Activated B cell treated with CpG ODN at 0.5 μM for 24 hours (primary cell): Measurements from ENCODE around the gene ENAH. TPM values are rescaled to one million over a fixed set of nuclear protein-coding genes. Genes with fewer than 3 reads are reported as not detected.

Source experiments
- ATAC-seq: fragments of 200-7000 bp; cut with Tn5 transposase; one replicate; pipeline ENCODE4 v1.10.0; 2021; ENCODE audit warnings: low read depth, mild to moderate bottlenecking, moderate library complexity
- CTCF ChIA-PET: fragments of 350-600 bp; sonication (Branson Sonifier 250); formaldehyde crosslinking; loops from one replicate; lab custom pipeline; 2021; ENCODE audit warnings: antibody characterized with exemption; lab: Charles Lee
- POLR2A ChIA-PET: fragments of 350-600 bp; sonication (Branson Sonifier 250); formaldehyde crosslinking; loops from one replicate; lab custom pipeline; 2021; ENCODE audit warnings: antibody characterized with exemption; lab: Charles Lee
- DNase-seq: peaks from one replicate; pipeline ENCODE4 v3.0.0; 2022
- H3K27ac Mint-ChIP-seq: one replicate; pipeline ENCODE4 v1.8.0; 2020; ENCODE audit warnings: mixed read lengths
- H3K27me3 Mint-ChIP-seq: one replicate; pipeline ENCODE4 v1.8.0; 2021; ENCODE audit warnings: mixed read lengths
- H3K36me3 Mint-ChIP-seq: one replicate; pipeline ENCODE4 v1.8.0; 2021; ENCODE audit warnings: low read depth, mixed read lengths
- H3K4me1 Mint-ChIP-seq: one replicate; pipeline ENCODE4 v1.8.0; 2021; ENCODE audit warnings: mixed read lengths
- H3K4me3 Mint-ChIP-seq: one replicate; pipeline ENCODE4 v1.8.0; 2020; ENCODE audit warnings: mild to moderate bottlenecking, mixed read lengths
- H3K9me3 Mint-ChIP-seq: one replicate; pipeline ENCODE4 v1.8.0; 2020; ENCODE audit warnings: mixed read lengths
- CTCF ChIP-seq: fragments of 200-600 bp; IDR thresholded peaks from one replicate; pipeline ENCODE4 v1.8.0; 2022; ENCODE audit warnings: antibody characterized with exemption, mild to moderate bottlenecking
- intact Hi-C: fragments of 100-400 bp; cut with micrococcal nuclease; formaldehyde crosslinking; loops from one replicate; pipeline ENCODE4 v1.15.1; 2024
- total RNA-seq: library from RNA; stranded (reverse); gene quantifications from 2 replicates; pipeline ENCODE4 v1.2.3, GENCODE V29; 2022

Gene ENAH
- total RNA-seq, 1 donor from 2014 or later: 1.2 TPM

- Mint-ChIP-seq H3K27me3 (peaks cover under 1% of the 10 kb centered on the region), H3K4me1 (no peaks in the 10 kb centered on the region), H3K4me3 (no peak overlapping the region), H3K36me3 (no peaks in the 10 kb centered on the region), H3K27ac (no peak overlapping the region), H3K9me3 (no peaks in the 10 kb centered on the region)
- ChIA-PET POLR2A (no interaction called here), CTCF (no interaction called here)
- intact Hi-C loops: no loop called here
- DNase-seq (no peak), ATAC-seq (no peak)
- TF ChIP-seq CTCF: no peak
These were observed 127.5 kb downstream of the ENAH start for GRCh38 chr1:225525377-225525776.

DNA sequence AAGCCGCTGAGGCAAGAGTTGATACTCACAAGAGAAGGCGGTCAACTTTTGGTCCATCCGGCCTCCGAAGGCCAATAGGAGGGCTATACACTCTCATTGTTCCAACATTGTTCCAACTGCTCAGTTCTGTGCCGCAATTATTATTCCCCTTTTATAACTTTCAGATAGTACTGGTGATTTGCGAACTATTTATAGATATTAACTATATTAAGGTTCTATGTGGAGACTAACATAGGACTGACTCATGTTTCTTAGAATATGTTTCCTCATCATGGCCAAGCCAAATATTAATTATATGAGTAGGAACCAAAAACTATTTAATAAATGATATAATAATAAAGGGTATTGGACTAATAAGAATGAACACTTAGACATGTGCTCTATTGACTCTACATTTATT is 128.4 kb downstream of the ENAH start:
- Mint-ChIP-seq H3K27me3 (no peaks in the 10 kb centered on the region), H3K4me3 (no peak overlapping the region)
- TF ChIP-seq CTCF: no peak

GRCh38 chr1:225523263-225523950 is 129.5 kb downstream of the ENAH start:
- no peak for ATAC-seq
- CTCF ChIA-PET: no interaction called here
- POLR2A ChIA-PET: no interaction called here

More for the DNA sequence above, 128.4 kb downstream of the ENAH start:
- Mint-ChIP-seq H3K27ac (no peak overlapping the region), H3K36me3 (no peaks in the 10 kb centered on the region), H3K9me3 (no peaks in the 10 kb centered on the region), H3K4me1 (no peaks in the 10 kb centered on the region)
- ChIA-PET CTCF (no interaction called here), POLR2A (no interaction called here)
- ATAC-seq: no peak
- intact Hi-C loops: no loop called here
- DNase-seq: no peak

GRCh38 chr1:225522588-225523262 is 130.2 kb downstream of the ENAH start:
- H3K9me3 Mint-ChIP-seq: no peaks in the 10 kb centered on the region
- intact Hi-C loops: no loop called here
- H3K4me3 Mint-ChIP-seq: no peak overlapping the region
- POLR2A ChIA-PET: no interaction called here
- H3K36me3 Mint-ChIP-seq: peaks cover 4% of the 10 kb centered on the region
- ATAC-seq (no peak), DNase-seq (no peak)
- no peaks in the 10 kb centered on the region for H3K4me1 Mint-ChIP-seq
- H3K27ac Mint-ChIP-seq: no peak overlapping the region
- peaks cover 4% of the 10 kb centered on the region for H3K27me3 Mint-ChIP-seq
- CTCF ChIA-PET: no interaction called here
- no peak for TF ChIP-seq CTCF

More at GRCh38 chr1:225523263-225523950, 129.5 kb downstream of the ENAH start:
- Mint-ChIP-seq H3K4me3 (no peak overlapping the region), H3K27me3 (peaks cover 4% of the 10 kb centered on the region), H3K36me3 (peaks cover 4% of the 10 kb centered on the region), H3K27ac (no peak overlapping the region), H3K9me3 (no peaks in the 10 kb centered on the region), H3K4me1 (no peaks in the 10 kb centered on the region)
- no peak for TF ChIP-seq CTCF
- DNase-seq: no peak
- intact Hi-C loops: no loop called here

- Mint-ChIP-seq H3K4me3 (no peak overlapping the region), H3K4me1 (no peaks in the 10 kb centered on the region), H3K9me3 (no peaks in the 10 kb centered on the region), H3K36me3 (peaks cover 4% of the 10 kb centered on the region), H3K27ac (no peak overlapping the region), H3K27me3 (peaks cover 8% of the 10 kb centered on the region)
- ATAC-seq (no peak), DNase-seq (no peak)
- TF ChIP-seq CTCF: no peak
- POLR2A ChIA-PET: no interaction called here
- intact Hi-C loops: no loop called here
- CTCF ChIA-PET: no interaction called here
These were observed 132.2 kb downstream of the ENAH start for GRCh38 chr1:225520587-225521227.
